ENCODE results near the gene CAMTA1.

CAMTA1 gene

DNA sequence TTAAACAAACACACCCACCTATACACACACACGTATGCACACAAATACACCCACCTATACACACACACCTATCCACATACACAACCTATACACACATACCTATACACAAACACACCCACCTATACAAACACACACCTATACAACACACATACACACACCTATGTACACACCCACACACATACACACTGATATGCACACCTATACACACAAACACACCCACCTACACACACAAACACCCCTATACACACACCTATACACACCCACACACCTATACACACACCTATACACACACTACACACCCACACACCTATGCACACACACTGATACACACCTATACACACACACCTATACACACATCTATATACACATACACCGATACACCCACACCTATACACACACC lies 870.1 kb downstream of the CAMTA1 start:
- DNase-seq = no peak

DNA sequence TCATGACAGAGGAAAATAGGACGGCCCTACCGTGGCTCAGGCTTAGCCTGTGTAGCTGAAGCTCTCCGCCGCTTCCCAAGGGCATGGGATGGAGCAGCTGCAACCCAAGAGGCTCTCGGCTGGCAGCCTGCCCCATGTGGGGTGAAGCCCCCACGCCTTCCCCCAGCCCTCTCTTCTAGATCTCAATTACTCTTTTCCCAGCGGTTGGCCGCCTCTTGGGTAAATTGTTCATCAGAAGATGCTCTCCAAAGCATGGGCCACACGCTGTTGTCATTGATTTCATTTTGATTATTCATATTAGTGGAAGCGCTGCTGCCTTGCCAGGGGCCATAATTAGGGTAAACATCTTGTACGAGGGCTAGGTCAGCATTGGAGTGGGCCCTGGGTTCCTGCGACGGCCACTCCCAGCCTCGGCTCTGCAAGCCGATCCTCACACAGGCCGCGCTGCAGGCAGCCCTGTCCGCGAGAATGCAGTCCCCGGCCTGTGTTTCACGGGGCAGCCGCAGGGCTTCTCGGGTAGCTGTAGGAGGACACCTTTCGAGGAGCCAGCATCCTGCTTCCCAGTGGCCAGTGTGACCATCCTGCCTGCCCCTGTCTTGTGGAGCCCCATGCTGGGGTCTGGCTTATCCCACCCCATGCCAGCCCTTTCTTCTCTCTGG lies 871.4 kb downstream of the CAMTA1 start:
- DNase-seq = no peak

DNA sequence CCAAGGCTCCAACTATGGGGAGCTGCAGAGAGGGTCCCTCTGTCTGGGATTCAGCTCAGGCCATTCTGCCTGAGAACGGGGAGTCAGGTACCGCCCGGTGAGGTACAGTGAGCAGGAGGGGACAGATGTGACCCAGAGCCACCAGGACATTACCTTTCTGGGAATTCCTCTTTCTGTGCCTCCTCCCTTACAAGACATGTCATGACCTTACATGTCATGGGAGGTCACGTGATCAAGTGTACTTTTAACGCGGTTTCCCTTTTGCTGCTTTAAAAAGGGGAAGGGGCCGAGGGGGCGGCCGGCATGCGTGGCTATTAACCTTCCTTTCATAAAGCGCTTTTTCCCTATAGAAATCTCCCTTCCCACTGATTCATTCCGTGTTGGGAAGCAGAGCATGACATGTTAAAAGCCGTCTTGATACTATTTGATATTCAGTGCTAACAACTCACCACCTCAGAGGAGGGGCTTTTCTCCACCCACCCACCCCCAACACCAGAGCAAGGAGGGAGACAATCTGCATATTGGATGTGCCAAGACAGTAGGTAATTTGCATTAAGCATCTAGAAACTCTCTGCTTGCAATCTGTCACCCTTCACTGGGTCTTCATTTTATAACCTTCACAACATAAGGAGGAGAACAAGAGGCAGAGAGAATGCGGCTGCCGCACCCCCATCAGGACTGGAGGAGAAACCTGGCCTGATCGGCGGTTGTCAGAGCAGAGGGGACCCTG lies 872.2 kb downstream of the CAMTA1 start:
- DNase-seq = no peak

DNA sequence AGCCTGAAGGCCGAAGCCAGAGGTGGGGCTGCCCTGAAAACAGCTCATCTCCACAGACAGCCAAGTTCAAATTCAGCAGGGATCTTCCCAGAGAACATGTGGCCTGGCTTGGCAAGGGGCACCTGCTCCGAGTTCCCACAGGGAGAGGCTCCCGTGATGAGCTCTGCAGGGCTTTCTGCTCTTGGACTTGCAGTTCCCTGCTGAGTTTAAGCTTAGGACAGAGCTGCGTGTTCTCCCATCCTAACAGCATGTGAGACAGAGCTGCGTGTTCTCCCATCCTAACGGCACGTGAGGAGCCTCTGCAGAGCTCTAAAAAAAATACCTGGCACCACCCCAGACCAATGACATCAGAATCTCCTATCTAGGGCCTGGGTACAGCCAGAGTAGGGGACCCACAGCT lies 872.8 kb downstream of the CAMTA1 start:
- no peak for DNase-seq

DNA sequence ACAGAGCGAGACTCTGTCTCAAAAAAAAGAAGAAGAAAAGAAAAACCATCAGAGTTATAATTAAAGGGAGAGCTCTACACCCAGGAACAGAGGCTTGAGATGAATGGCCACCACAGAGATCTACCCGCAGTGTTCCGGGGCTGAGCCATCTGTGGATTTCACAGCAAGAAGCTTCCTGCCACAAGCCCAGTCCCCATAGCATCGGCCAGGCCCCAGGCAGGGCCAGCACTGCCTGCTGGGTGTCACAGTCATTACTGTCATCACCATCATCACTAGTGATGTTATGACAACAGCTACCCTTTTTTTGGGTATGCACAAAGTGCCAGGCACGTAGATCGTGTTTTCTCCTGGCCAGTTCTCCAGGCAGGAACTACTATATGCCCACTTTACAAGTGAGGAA lies 874.3 kb downstream of the CAMTA1 start:
- DNase-seq = no peak

DNA sequence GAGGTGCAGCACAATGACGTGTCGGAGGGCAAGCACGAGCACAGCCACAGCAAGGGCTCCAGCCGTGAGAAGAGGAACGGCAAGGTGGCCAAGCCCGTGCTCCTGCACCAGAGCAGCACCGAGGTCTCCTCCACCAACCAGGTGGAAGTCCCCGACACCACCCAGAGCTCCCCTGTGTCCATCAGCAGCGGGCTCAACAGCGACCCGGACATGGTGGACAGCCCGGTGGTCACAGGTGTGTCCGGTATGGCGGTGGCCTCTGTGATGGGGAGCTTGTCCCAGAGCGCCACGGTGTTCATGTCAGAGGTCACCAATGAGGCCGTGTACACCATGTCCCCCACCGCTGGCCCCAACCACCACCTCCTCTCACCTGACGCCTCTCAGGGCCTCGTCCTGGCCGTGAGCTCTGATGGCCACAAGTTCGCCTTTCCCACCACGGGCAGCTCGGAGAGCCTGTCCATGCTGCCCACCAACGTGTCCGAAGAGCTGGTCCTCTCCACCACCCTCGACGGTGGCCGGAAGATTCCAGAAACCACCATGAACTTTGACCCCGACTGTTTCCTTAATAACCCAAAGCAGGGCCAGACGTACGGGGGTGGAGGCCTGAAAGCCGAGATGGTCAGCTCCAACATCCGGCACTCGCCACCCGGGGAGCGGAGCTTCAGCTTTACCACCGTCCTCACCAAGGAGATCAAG lies 878.3 kb downstream of the CAMTA1 start:
- no peak for DNase-seq

DNA sequence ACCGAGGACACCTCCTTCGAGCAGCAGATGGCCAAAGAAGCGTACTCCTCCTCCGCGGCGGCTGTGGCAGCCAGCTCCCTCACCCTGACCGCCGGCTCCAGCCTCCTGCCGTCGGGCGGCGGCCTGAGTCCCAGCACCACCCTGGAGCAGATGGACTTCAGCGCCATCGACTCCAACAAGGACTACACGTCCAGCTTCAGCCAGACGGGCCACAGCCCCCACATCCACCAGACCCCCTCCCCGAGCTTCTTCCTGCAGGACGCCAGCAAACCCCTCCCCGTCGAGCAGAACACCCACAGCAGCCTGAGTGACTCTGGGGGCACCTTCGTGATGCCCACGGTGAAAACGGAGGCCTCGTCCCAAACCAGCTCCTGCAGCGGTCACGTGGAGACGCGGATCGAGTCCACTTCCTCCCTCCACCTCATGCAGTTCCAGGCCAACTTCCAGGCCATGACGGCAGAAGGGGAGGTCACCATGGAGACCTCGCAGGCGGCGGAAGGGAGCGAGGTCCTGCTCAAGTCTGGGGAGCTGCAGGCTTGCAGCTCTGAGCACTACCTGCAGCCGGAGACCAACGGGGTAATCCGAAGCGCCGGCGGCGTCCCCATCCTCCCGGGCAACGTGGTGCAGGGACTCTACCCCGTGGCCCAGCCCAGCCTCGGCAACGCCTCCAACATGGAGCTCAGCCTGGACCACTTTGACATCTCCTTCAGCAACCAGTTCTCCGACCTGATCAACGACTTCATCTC lies 879.1 kb downstream of the CAMTA1 start:
- no peak for DNase-seq

DNA sequence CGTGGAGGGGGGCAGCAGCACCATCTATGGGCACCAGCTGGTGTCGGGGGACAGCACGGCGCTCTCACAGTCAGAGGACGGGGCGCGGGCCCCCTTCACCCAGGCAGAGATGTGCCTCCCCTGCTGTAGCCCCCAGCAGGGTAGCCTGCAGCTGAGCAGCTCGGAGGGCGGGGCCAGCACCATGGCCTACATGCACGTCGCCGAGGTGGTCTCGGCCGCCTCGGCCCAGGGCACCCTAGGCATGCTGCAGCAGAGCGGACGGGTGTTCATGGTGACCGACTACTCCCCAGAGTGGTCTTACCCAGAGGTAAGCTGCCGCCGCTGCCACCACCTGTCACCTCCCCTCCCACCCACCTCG lies 879.6 kb downstream of the CAMTA1 start:
- DNase-seq = no peak

DNA sequence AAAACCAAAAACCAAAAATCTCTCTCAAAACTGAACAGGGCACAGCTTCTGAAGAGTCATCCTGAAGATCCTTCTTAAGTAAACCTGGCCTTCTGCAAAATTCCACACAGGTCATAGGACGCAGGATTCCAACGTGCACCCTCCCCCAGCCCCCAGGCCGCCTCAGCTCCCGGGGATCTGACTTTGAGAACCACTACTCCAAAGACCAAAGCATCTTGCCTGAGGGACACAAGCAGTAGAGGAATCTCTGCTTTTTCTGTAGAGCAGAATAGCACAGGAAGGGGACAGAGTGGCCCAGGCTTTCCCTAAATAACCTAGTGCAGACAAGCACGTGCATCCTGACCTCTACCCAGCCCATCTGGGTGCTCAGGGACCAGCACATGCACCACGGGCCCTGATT lies 881.0 kb downstream of the CAMTA1 start:
- DNase-seq = no peak

DNA sequence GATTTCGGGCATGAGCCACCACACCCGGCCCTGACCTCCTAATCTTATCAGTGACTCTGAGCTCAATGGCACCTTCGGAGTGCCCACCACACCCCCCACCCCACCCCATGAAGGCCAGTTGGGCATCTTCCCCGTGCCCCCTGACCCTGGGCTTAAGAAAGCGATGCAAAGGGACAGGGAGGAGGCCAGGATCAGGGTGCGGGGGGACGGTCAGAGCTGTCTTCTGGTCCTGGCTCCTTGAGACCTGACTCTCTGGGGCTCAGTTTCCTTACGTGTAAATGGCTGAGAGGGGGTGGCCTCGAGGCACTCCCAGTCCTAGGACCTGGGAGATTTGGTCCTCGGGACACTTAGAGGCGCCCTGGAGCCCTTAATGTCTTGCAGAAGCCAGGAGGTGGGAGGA lies 881.9 kb downstream of the CAMTA1 start:
- no peak for DNase-seq

DNA sequence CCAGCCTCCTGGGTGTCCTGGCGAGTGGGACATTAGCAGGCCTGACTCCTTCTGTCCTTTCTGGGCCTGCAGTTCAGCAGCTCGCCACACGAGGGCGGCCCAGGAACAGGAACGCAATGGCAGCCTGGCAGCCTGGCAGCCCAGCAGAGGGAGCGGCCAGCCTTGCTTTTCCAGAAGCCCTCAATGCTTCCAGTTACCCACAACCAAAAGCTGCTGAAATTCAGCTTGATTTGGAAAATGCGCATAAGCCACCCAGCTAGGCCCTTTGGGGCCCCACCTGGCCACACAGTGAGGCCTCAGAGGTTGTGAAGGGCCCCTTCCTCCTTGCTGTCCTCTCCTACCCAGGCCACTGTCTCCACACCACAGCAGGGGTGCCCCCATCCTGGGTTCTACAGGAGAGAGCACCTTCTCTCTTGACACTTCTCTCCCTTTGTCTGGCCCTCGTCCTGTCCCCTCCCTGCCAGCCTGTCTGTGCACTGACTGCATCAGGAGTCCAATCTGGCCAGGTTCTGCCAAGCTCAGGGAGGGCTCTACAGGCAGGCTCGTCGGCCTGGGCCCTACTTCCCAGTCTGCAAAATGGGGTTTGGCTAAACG lies 882.5 kb downstream of the CAMTA1 start:
- peak; percentile 44 to 58 for DNase-seq

DNA sequence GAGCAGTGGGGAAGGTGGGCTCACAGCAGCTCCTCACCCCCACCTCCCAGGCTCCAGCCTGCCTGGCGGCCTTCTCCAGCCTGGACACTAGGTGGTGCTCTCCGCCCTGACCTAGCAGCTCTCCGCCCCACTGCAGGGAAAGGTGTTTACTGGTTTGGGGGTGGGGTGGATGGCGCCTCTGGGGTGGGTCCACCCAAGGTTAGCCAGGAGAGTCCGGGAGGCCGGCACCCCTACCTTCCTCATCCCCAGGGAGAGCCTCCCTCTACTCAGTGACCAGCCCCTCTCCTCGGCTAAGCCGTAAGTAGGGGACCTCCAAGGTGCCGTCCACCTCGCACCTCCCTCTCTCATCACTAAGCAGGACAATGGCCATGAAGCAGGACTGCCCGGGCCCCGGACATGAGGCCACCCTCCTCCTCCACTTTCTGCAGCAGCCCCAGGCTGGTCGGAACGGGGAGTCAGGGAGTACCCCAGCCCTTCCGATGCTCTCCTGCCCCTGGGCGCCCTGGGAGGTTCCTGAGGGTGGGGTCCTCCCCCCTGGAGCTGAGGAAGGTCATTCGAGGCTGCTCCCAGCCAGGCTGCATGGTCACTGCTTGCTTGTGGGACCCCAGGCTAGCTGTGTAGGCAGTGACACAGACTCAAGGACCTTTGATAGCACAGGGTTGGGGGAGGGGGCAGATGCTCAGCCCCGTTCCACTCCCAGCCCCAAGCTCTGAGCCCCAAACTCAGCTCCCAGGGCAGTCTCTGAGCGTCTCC lies 884.5 kb downstream of the CAMTA1 start:
- DNase-seq = peak; percentile 18 to 20

DNA sequence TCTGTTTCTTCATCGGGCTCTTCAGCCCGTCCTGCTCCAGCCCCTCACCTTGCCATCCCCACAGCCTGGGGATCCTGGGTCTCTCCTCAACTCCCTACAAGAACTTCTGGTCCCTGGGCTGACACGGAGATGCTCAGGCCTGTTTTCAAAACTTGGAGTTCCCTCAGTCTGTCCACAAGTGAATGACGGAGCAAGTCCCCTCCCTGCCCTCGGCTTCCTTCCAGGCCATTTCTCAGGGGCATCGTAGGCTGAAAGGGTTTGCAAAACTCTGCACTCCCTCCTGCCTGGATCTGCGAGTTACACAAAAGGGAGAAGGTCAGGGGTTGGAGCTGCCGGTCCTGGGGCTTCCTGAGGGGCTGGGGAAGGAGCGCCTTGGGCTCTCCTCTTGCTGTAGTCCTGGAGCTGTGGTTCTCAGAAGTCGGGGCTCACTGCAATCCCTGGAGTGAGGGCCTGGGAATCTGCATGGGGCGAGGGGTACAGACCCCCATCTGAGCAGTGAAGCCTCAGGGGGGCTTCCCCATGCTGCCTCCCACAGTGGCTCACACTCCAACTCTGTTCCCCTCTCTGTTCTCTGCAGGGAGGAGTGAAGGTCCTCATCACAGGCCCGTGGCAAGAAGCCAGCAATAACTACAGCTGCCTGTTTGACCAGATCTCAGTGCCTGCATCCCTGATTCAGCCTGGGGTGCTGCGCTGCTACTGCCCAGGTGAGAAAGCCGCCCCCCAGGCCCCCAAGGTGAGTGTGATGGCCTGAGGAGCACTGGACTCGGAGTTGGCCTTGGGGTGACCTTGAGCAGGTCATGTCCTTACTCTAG lies 885.3 kb downstream of the CAMTA1 start:
- DNase-seq = no peak

DNA sequence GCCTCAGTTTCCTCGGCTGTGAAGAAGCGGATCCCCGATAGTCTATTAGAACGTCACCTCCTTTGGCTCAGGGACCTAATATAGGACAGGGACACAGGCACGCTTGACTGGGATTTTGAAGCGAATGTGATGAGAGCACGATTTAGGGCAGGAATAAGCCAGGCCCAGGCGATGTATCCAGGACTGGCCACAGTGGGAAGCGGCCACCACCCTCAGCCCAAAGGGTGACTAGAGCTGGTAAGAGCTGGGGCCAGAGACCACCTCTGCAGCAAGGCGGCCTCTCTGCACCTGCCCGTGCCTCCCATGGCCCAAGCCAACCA lies 885.9 kb downstream of the CAMTA1 start:
- no peak for DNase-seq

DNA sequence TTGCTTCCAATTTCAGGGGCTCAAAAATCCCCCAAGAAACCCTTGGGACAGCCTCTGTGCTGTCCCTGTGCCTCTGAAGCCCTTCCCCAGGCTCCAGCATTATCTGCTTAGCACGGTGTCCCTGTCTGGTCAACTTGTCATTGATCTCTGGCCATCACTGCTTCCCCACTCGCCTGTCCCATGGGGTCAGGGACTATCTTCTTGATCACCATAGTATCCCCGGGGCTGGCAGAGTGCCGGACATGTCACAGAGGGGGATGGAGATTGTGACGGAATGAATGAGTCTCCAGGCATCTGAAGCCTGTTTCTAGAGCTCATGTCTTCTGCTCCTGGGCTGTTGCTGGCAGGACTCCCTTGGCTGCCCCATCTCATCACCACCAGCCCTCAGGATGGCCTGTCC lies 886.4 kb downstream of the CAMTA1 start:
- no peak for DNase-seq

DNA sequence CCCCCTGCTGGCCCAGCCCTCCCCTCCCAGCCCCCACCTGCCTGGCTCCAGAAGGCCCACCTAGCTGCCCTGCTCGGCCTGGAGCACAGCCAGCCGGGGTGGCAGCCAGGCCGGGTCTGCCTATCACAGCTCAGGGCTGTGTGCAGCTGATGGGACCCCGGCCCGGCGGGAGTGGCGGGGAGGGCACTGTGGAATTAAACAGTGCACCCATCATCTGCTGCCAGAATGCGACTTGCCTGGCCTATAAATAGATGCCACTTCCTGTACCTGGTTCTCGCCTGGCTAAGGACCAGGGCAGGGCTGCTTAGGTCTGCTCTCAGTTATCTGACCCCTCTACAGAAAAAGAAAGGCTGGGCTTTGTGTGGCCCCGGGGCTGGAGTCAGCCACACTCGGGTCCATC lies 887.6 kb downstream of the CAMTA1 start:
- no peak for DNase-seq

DNA sequence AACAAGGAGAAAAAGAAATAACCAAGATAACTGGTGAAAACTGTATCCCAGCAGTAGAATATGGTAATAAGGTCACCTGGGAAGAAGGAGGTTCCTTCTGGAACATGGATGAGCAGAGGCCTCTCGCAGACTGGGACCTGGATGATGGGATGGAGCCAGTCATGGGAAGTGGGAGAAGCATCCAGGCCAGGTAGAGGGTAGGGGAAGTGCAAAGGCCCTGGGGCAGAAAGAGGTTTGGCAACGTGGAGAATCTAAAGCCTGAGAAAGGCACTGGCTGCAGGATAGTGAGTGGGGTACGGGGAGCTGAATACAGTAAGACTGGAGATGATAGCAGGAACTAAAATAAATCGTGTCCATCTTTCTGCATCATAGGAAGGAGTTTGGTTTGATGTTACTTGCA lies 889.7 kb downstream of the CAMTA1 start:
- no peak for DNase-seq

DNA sequence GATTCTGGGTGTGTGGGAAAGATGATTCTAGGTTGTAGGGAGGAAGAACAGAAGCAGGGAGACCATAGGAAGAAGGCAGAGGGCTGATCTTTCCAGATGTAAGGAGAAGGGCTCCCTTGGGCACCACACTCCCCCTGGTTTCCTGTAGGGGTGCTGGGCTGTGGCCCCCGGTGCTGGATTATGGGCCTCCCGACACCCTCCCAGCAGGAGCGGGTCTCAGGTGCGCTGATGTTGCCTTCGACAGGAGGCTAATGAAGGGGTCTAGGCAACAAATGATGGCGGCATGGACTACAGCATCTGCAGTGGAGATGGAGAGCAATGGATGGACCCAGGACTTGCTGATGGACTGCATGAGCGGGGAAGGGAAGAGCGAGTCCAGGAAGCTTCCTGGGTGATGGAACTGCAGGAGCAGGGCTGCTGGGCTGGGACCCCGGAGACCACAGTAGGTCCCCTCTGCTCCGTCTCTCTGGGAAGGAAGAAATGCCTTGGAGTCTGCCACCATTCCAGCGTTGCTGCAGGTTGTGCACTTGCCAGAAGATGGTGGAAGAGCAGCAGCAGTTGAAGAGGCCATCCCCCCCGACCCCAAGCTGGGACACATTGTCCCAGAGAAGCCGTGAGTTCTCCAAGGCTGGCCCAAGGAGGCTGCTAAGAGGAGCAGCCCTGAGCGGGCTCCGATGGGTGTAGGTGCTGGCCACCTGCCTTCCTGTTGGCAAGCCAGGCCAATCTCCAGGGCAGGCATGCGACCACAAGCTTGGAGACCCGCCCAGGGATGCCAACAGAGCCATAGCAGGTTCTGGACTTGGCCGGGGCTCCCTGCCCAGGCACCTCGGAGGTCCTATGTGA lies 890.4 kb downstream of the CAMTA1 start:
- DNase-seq = no peak

DNA sequence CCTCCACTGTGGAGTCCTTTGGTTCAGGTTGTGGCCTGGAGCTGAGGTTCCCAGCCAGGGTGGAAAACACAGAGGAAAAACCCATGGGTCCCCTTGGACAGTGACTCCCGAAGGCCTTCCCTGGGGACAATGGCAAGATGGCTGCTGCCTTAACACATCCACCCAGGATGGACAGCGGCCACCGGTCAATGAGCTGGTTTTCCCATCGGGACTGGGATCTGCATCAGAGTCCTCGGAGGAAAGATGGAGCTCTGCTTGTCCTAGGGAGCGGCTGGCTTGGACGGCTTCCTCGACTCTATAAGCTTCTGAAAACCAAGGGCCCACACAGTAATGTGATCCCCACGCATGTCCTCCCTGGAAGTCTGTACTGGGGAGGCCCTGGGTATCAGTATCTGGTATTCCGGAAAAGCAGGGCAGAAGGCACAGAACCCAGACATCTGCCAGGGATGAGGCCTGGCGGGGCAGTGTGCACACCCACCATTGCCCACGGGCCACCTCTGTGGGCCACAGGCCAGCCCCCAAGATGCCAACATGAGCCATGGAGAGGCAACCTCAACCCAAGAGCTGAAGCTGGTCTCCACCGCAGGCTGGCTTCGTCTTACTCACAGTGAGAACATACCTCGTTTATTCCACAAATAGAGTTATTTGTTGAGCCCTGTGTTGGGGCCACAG lies 891.2 kb downstream of the CAMTA1 start:
- DNase-seq = no peak

DNA sequence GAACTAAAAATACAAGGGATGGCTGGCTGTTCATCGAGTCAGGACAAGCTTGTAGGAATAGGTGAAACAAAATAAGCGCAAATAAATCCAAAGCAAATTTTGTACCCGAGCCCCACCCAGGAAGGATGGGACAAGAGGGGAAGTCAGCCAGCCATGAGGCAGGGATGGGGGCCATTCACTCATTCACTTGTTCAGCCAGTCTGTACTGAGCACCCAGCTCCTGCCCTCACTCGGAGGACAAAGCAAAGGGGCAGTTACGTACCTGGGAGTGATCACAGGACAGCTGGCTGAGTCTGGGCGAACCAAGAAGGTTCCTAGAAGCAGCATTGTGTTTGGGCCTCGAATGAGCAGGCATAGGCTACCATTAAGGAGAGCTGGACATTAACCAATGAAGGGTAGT lies 891.9 kb downstream of the CAMTA1 start:
- DNase-seq = no peak

All from bone marrow (tissue), 2 donors.